GM12878 (cell line): ENCODE data around the gene TEX55.

Experiments used
- JUNB ChIP-seq: IDR thresholded peaks from 2 replicates; pipeline ENCODE4 v1.6.1; 2016; ENCODE audit warnings: antibody characterized with exemption, mild to moderate bottlenecking
- NFIC ChIP-seq: IDR thresholded peaks from 2 replicates; pipeline ENCODE4 v1.6.1; 2012; ENCODE audit warnings: low read depth, mild to moderate bottlenecking, inconsistent platforms, low read length, moderate library complexity
- POLR2AphosphoS5 ChIP-seq: IDR thresholded peaks from 2 replicates; pipeline ENCODE4 v1.6.1; 2011; ENCODE audit warnings: mild to moderate bottlenecking, low read length, inconsistent platforms
- SP1 ChIP-seq: IDR thresholded peaks from one replicate; pipeline ENCODE4 v1.6.1; 2011; ENCODE audit warnings: low read depth, low read length
- STAT1 ChIP-seq: fragments of 450-650 bp; conservative IDR thresholded peaks from 2 replicates; pipeline ENCODE4 v1.6.1; 2014; ENCODE audit warnings: antibody characterized with exemption, mild to moderate bottlenecking
- TF ChIP-seq, protein P1 (sequence below): fragments of 450-650 bp; IDR thresholded peaks from 2 replicates; pipeline ENCODE4 v1.6.1; 2018; ENCODE audit warnings: mild to moderate bottlenecking, low read depth, moderate library complexity; ENCODE audit not compliant: partially characterized antibody
- TF ChIP-seq, protein P2 (sequence below), 3 experiments: IDR thresholded peaks in 2 of 3; conservative IDR thresholded peaks in 1 of 3; 2 replicates each; pipeline ENCODE4 v1.5.1; 2011; ENCODE audit warnings: low read depth in 3 of 3, low read length in 3 of 3, mild to moderate bottlenecking in 3 of 3, control low read depth in 2 of 3, moderate library complexity in 2 of 3, inconsistent platforms in 1 of 3, mixed read lengths in 1 of 3; ENCODE audit not compliant: control insufficient read depth in 2 of 3, insufficient read depth in 1 of 3; ENCODE audit errors: extremely low read depth in 1 of 3

DNA sequence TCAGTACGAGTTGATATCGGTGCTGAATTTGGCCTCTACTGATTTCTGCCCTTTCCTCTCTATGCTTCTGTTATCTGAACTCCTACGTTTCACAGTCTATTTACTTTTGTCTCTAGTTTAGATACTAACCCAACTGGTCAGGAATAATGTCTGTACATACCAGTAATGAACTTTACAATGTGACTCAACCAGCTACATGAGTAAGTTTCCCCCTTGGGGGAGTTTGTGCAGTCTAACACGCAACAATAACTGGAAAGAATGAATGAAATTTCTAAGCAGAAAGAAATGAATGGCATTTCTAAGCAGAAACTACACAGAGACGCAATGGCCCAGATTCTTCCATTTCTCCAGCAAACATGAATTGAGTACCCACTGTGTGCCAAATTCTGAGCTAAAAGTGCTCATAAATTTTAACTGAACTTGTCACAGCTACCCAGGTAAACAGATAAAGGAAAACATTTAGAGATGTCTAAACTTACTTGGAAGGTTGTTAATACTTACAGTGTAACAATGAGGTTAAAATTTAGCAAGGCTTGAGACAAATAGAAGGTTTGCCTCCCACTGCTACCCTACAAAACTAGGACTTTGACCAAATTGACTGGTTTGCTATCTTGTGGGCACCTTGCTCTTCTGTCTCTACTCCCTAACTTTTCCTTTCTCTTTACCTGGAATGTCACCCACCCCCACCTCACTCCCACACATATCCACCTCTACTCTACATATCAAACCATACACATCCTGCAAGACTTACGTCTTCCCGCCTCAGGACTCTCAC is 39.0 kb downstream of the TEX55 start:
- TF ChIP-seq POLR2AphosphoS5 = no peak
- TF ChIP-seq, protein P1, sequence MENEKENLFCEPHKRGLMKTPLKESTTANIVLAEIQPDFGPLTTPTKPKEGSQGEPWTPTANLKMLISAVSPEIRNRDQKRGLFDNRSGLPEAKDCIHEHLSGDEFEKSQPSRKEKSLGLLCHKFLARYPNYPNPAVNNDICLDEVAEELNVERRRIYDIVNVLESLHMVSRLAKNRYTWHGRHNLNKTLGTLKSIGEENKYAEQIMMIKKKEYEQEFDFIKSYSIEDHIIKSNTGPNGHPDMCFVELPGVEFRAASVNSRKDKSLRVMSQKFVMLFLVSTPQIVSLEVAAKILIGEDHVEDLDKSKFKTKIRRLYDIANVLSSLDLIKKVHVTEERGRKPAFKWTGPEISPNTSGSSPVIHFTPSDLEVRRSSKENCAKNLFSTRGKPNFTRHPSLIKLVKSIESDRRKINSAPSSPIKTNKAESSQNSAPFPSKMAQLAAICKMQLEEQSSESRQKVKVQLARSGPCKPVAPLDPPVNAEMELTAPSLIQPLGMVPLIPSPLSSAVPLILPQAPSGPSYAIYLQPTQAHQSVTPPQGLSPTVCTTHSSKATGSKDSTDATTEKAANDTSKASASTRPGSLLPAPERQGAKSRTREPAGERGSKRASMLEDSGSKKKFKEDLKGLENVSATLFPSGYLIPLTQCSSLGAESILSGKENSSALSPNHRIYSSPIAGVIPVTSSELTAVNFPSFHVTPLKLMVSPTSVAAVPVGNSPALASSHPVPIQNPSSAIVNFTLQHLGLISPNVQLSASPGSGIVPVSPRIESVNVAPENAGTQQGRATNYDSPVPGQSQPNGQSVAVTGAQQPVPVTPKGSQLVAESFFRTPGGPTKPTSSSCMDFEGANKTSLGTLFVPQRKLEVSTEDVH = no peak
- no peak for TF ChIP-seq NFIC
- TF ChIP-seq SP1 = no peak
- TF ChIP-seq, protein P2, sequence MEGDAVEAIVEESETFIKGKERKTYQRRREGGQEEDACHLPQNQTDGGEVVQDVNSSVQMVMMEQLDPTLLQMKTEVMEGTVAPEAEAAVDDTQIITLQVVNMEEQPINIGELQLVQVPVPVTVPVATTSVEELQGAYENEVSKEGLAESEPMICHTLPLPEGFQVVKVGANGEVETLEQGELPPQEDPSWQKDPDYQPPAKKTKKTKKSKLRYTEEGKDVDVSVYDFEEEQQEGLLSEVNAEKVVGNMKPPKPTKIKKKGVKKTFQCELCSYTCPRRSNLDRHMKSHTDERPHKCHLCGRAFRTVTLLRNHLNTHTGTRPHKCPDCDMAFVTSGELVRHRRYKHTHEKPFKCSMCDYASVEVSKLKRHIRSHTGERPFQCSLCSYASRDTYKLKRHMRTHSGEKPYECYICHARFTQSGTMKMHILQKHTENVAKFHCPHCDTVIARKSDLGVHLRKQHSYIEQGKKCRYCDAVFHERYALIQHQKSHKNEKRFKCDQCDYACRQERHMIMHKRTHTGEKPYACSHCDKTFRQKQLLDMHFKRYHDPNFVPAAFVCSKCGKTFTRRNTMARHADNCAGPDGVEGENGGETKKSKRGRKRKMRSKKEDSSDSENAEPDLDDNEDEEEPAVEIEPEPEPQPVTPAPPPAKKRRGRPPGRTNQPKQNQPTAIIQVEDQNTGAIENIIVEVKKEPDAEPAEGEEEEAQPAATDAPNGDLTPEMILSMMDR (IDR thresholded peaks at IDR 0.05 in 2 of 3, conservative IDR thresholded peaks at IDR 0.05 in 1 of 3; ENCODE audit: control insufficient read depth in 2 of 3, extremely low read depth in 1 of 3, insufficient read depth in 1 of 3, low read depth in 3 of 3, low read length in 3 of 3) = no peak
- TF ChIP-seq JUNB = no peak
- no peak for TF ChIP-seq STAT1
